MM.1S (cell line): Measurements from ENCODE around the gene PCDH9.

Experiments used
- DNase-seq: peaks from one replicate; pipeline ENCODE4 v3.0.0-alpha.2; 2015
- H2AFZ ChIP-seq: fragments of 300-600 bp; sonication (generic); 2 replicates; pipeline ENCODE4 v1.6.0; 2016; ENCODE audit warnings: antibody characterized with exemption, low read length
- H3F3A ChIP-seq: fragments of 300-600 bp; sonication (generic); 2 replicates; pipeline ENCODE4 v1.6.1; 2016; ENCODE audit warnings: mild to moderate bottlenecking, antibody characterized with exemption, low read length, moderate library complexity, mixed read lengths; ENCODE audit not compliant: insufficient read depth
- H3K27ac ChIP-seq: fragments of 300-600 bp; sonication (generic); 2 replicates; pipeline ENCODE4 v1.5.1; 2016; ENCODE audit warnings: mild to moderate bottlenecking, low read length
- H3K27me3 ChIP-seq: fragments of 300-600 bp; sonication (generic); replicated peaks from 2 replicates; pipeline ENCODE4 v1.6.0; 2016; ENCODE audit warnings: low read length; ENCODE audit not compliant: insufficient read depth
- H3K36me3 ChIP-seq: fragments of 300-600 bp; sonication (generic); replicated peaks from 2 replicates; pipeline ENCODE4 v1.6.1; 2016; ENCODE audit warnings: mild to moderate bottlenecking, low read length, mixed read lengths; ENCODE audit not compliant: insufficient read depth
- H3K4me1 ChIP-seq: fragments of 300-600 bp; sonication (generic); 2 replicates; pipeline ENCODE4 v1.6.1; 2016; ENCODE audit warnings: low read length, mixed read lengths
- H3K4me2 ChIP-seq: fragments of 300-600 bp; sonication (generic); 2 replicates; pipeline ENCODE4 v1.6.0; 2016; ENCODE audit warnings: low read depth, low read length
- H3K4me3 ChIP-seq: fragments of 300-600 bp; sonication (generic); 2 replicates; pipeline ENCODE4 v1.5.1; 2016; ENCODE audit warnings: low read length, mixed read lengths
- H3K79me2 ChIP-seq: fragments of 300-600 bp; sonication (generic); 2 replicates; pipeline ENCODE4 v1.6.1; 2016; ENCODE audit warnings: mixed run types, low read length, mixed read lengths
- H3K9ac ChIP-seq: fragments of 300-600 bp; sonication (generic); 2 replicates; pipeline ENCODE4 v1.6.1; 2016; ENCODE audit warnings: low read length, mixed read lengths
- H3K9me2 ChIP-seq: fragments of 300-600 bp; sonication (generic); replicated peaks from 2 replicates; pipeline ENCODE4 v1.6.1; 2016; ENCODE audit warnings: mild to moderate bottlenecking, low read length, mixed read lengths; ENCODE audit not compliant: insufficient read depth
- H3K9me3 ChIP-seq: fragments of 300-600 bp; sonication (generic); replicated peaks from 2 replicates; pipeline ENCODE4 v1.6.1; 2016; ENCODE audit warnings: mild to moderate bottlenecking, low read length, mixed read lengths; ENCODE audit not compliant: insufficient read depth
- H4K20me1 ChIP-seq: fragments of 300-600 bp; sonication (generic); 2 replicates; pipeline ENCODE4 v1.6.1; 2016; ENCODE audit warnings: mild to moderate bottlenecking, low read length, moderate library complexity, mixed read lengths; ENCODE audit not compliant: insufficient read depth
- CTCF ChIP-seq: fragments of 300-600 bp; sonication (generic); IDR thresholded peaks from 2 replicates; pipeline ENCODE4 v1.5.1; 2016; ENCODE audit warnings: antibody characterized with exemption, low read length, mixed read lengths
- EZH2 ChIP-seq: fragments of 300-600 bp; sonication (generic); optimal IDR thresholded peaks from 2 replicates; pipeline ENCODE3; 2017; ENCODE audit warnings: low read depth, mild to moderate bottlenecking, antibody characterized with exemption, low read length, mixed read lengths
- EZH2phosphoT487 ChIP-seq: fragments of 300-600 bp; sonication (generic); IDR thresholded peaks from 2 replicates; pipeline ENCODE4 v1.6.1; 2018; ENCODE audit warnings: antibody characterized with exemption, low read length

PCDH9 gene

GRCh38 chr13:66329988-66330451, 900.1 kb downstream of the PCDH9 start:
- Histone ChIP-seq H3K27me3 (no peaks in the 10 kb centered on the region), H3K9me3 (no peaks in the 10 kb centered on the region), H3K4me1 (0 out of 2 replicates have a peak, but pooled peaks cover 4% of the 10 kb centered on the region), H4K20me1 (no peaks in the 10 kb centered on the region), H3K4me3 (no peak overlapping the region), H3K9ac (no peak overlapping the region), H3K9me2 (no peaks in the 10 kb centered on the region), H2AFZ (peak overlapping the region; percentile 53), H3K4me2 (peak overlapping the region; percentile 41; the same call in 1 of the 2 replicates), H3F3A (no peaks in the 10 kb centered on the region), H3K27ac (peak overlapping the region; percentile 42; the same call in 1 of the 2 replicates), H3K36me3 (no peaks in the 10 kb centered on the region), H3K79me2 (no peaks in the 10 kb centered on the region)
- DNase-seq, result peak; percentile 48
- TF ChIP-seq EZH2 (no peak), CTCF (no peak), EZH2phosphoT487 (no peak)

GRCh38 chr13:66328476-66328875, 901.7 kb downstream of the PCDH9 start:
- Histone ChIP-seq H3K4me1 (0 out of 2 replicates have a peak, but pooled peaks cover 4% of the 10 kb centered on the region), H3K4me2 (no peak overlapping the region), H3K9ac (no peak overlapping the region), H3K79me2 (no peaks in the 10 kb centered on the region), H3F3A (no peaks in the 10 kb centered on the region), H3K4me3 (no peak overlapping the region), H4K20me1 (no peaks in the 10 kb centered on the region), H3K27ac (no peak overlapping the region), H3K9me2 (no peaks in the 10 kb centered on the region), H3K36me3 (no peaks in the 10 kb centered on the region), H3K27me3 (no peaks in the 10 kb centered on the region), H2AFZ (no peak overlapping the region), H3K9me3 (no peaks in the 10 kb centered on the region)
- TF ChIP-seq EZH2 (no peak), CTCF (no peak), EZH2phosphoT487 (no peak)
- no peak for DNase-seq

GRCh38 chr13:66323745-66324347, 906.3 kb downstream of the PCDH9 start:
- no peak overlapping the region for H2AFZ ChIP-seq
- no peaks in the 10 kb centered on the region for H4K20me1 ChIP-seq
- H3K79me2 ChIP-seq, result no peaks in the 10 kb centered on the region
- no peak overlapping the region for H3K9ac ChIP-seq
- no peaks in the 10 kb centered on the region for H3F3A ChIP-seq
- TF ChIP-seq EZH2, result no peak
- no peak for TF ChIP-seq CTCF
- TF ChIP-seq EZH2phosphoT487, result no peak
- no peaks in the 10 kb centered on the region for H3K36me3 ChIP-seq
- no peak overlapping the region for H3K4me3 ChIP-seq
- H3K9me2 ChIP-seq, result no peaks in the 10 kb centered on the region
- H3K27me3 ChIP-seq, result no peaks in the 10 kb centered on the region
- no peak overlapping the region for H3K4me2 ChIP-seq
- H3K9me3 ChIP-seq, result no peaks in the 10 kb centered on the region
- no peaks in the 10 kb centered on the region for H3K4me1 ChIP-seq
- no peak for DNase-seq
- no peak overlapping the region for H3K27ac ChIP-seq
